HepG2 (cell line): Measurements from ENCODE around the gene RSKR. TPM values are rescaled to one million over a fixed set of nuclear protein-coding genes. Genes with fewer than 3 reads are reported as not detected.

Experiments used
- ADNP ChIP-seq: sonication (generic); formaldehyde crosslinking; IDR thresholded peaks from 2 replicates; pipeline ENCODE4 v1.4.0; 2020; ENCODE audit warnings: missing genetic modification reagents
- ATF6 ChIP-seq: sonication (generic); formaldehyde crosslinking; conservative IDR thresholded peaks from 2 replicates; pipeline ENCODE4 v1.4.0; 2020; ENCODE audit warnings: missing genetic modification reagents
- HDAC6 ChIP-seq: fragments of 200-600 bp; sonication (generic); IDR thresholded peaks from 2 replicates; pipeline ENCODE4 v1.7.0; 2017; ENCODE audit warnings: mild to moderate bottlenecking, antibody characterized with exemption, low read length, low read depth
- KDM3A ChIP-seq: IDR thresholded peaks from 2 replicates; pipeline ENCODE4 v1.6.1; 2018; ENCODE audit warnings: low read depth, missing compliant biosample characterization
- MAF1 ChIP-seq: sonication (generic); formaldehyde crosslinking; IDR thresholded peaks from 2 replicates; pipeline ENCODE4 v1.5.0; 2020; ENCODE audit warnings: missing genetic modification reagents, borderline replicate concordance
- MIXL1 ChIP-seq: IDR thresholded peaks from 2 replicates; pipeline ENCODE4 v1.6.1; 2016
- MXD1 ChIP-seq: sonication (generic); formaldehyde crosslinking; IDR thresholded peaks from 2 replicates; pipeline ENCODE4 v1.4.0; 2020; ENCODE audit warnings: mild to moderate bottlenecking, missing genetic modification reagents
- MYNN ChIP-seq: sonication (generic); formaldehyde crosslinking; IDR thresholded peaks from 2 replicates; pipeline ENCODE4 v1.4.0; 2020; ENCODE audit warnings: mild to moderate bottlenecking, low read depth, missing genetic modification reagents
- PHF20 ChIP-seq: sonication (generic); formaldehyde crosslinking; IDR thresholded peaks from 2 replicates; pipeline ENCODE4 v1.5.0; 2020; ENCODE audit warnings: mild to moderate bottlenecking, missing genetic modification reagents
- RORA ChIP-seq: sonication (generic); formaldehyde crosslinking; IDR thresholded peaks from 2 replicates; pipeline ENCODE4 v1.5.0; 2020; ENCODE audit warnings: mild to moderate bottlenecking, missing genetic modification reagents, moderate library complexity
- RXRA ChIP-seq: sonication (generic); formaldehyde crosslinking; IDR thresholded peaks from 2 replicates; pipeline ENCODE4 v1.5.1; 2020; ENCODE audit warnings: missing genetic modification reagents
- SPEN ChIP-seq: sonication (generic); formaldehyde crosslinking; IDR thresholded peaks from 2 replicates; pipeline ENCODE4 v1.5.1; 2020; ENCODE audit warnings: low read depth, mild to moderate bottlenecking, missing genetic modification reagents
- ZHX1 ChIP-seq: sonication (generic); formaldehyde crosslinking; IDR thresholded peaks from 2 replicates; pipeline ENCODE4 v1.8.1; 2022; ENCODE audit warnings: low read depth, mild to moderate bottlenecking, missing genetic modification reagents
- ZNF264 ChIP-seq: sonication (generic); formaldehyde crosslinking; IDR thresholded peaks from 2 replicates; pipeline ENCODE4 v1.4.0; 2020; ENCODE audit warnings: missing genetic modification reagents
- ZNF570 ChIP-seq: sonication (generic); formaldehyde crosslinking; IDR thresholded peaks from 2 replicates; pipeline ENCODE4 v1.4.0; 2020; ENCODE audit warnings: mild to moderate bottlenecking, missing genetic modification reagents, borderline replicate concordance
- ZNF574 ChIP-seq: sonication (generic); formaldehyde crosslinking; IDR thresholded peaks from 2 replicates; pipeline ENCODE4 v1.4.0; 2020; ENCODE audit warnings: missing genetic modification reagents
- ZNF740 ChIP-seq: sonication (generic); formaldehyde crosslinking; IDR thresholded peaks from 2 replicates; pipeline ENCODE4 v1.4.0; 2020; ENCODE audit warnings: missing genetic modification reagents
- ZNF850 ChIP-seq: sonication (generic); formaldehyde crosslinking; conservative IDR thresholded peaks from 2 replicates; pipeline ENCODE4 v1.9.0; 2021; ENCODE audit warnings: mild to moderate bottlenecking, missing genetic modification reagents
- ZUFSP ChIP-seq: sonication (generic); formaldehyde crosslinking; IDR thresholded peaks from 2 replicates; pipeline ENCODE4 v1.9.0; 2021; ENCODE audit warnings: missing genetic modification reagents, mild to moderate bottlenecking, borderline replicate concordance
- polyA plus RNA-seq, 8 experiments: library from polyadenylated mRNA; depleted of rRNA in 3 of 8; stranded (reverse) in 7 of 8; unstranded in 1 of 8; fragments of >200 nt; fragmentation: Illumina TruSeq in 4 of 8; extraction: Trizol in 4 of 8; gene quantifications; 2 replicates each; pipeline versions ENCODE4 v1.2.1 to v1.2.3, GENCODE V29; 2011 to 2016; ENCODE audit warnings: low read depth in 4 of 8, missing spikeins in 1 of 8, mixed read lengths in 1 of 8; ENCODE audit not compliant: insufficient read depth in 1 of 8
- total RNA-seq, 5 experiments: library from RNA; depleted of rRNA; stranded (reverse); fragments of >200 nt; fragmentation: Illumina TruSeq; extraction: Trizol; gene quantifications; 2 replicates each; pipeline ENCODE4 v1.2.3, GENCODE V29; 2016; ENCODE audit warnings: low read depth in 1 of 5

RSKR gene
- total and polyA plus RNA-seq, 2 of the 13 experiments (the other 11 are each of a cell fraction or from before 2014, with no cell fraction given): 5.0 to 10.4 TPM

GRCh38 chr17:28571361-28572122, 42.4 kb downstream of the RSKR start, which contains the start of gene PIGS (continued):
- TF ChIP-seq ZNF574 (CRISPR knock-in tag): peak; percentile 66
- TF ChIP-seq ZNF570: no peak
- no peak for TF ChIP-seq ZNF264
- TF ChIP-seq ZNF740 (CRISPR knock-in tag): no peak; the same call in 1 of the 2 replicates
- no peak; the same call in 1 of the 2 replicates for TF ChIP-seq RXRA (CRISPR knock-in tag)
- TF ChIP-seq RORA (CRISPR knock-in tag): no peak
- no peak for TF ChIP-seq ZUFSP (CRISPR knock-in tag)
- no peak for TF ChIP-seq MAF1 (CRISPR knock-in tag)
- TF ChIP-seq MXD1 (CRISPR knock-in tag): peak; percentile 80; the same call in 1 of the 2 replicates
- TF ChIP-seq ATF6 (CRISPR knock-in tag): no peak
- TF ChIP-seq MIXL1: no peak
- no peak for TF ChIP-seq HDAC6
- TF ChIP-seq ZNF850 (CRISPR knock-in tag): no peak
- TF ChIP-seq MYNN: 0 out of 2 replicates have a peak, but pooled peaks have one; percentile 41
- 0 out of 2 replicates have a peak, but pooled peaks have one; percentile 31 for TF ChIP-seq KDM3A (CRISPR knock-in tag)
- peak; percentile 60; the same call in 1 of the 2 replicates for TF ChIP-seq SPEN
- peak; percentile 77 for TF ChIP-seq PHF20 (CRISPR knock-in tag)
- TF ChIP-seq ADNP (CRISPR knock-in tag): no peak
- TF ChIP-seq ZHX1 (CRISPR knock-in tag): peak; percentile 87; the same call in 1 of the 2 replicates
